K562 (cell line): Measurements from ENCODE around the gene DZIP1. TPM values are rescaled to one million over a fixed set of nuclear protein-coding genes. Genes with fewer than 3 reads are reported as not detected.

Experiments
- CEBPB ChIP-seq: fragments of 450-650 bp; IDR thresholded peaks from 2 replicates; pipeline ENCODE4 v1.6.1; 2016; ENCODE audit warnings: missing genetic modification characterization, missing compliant biosample characterization
- CHD1 ChIP-seq: fragments of 200-600 bp; sonication (generic); IDR thresholded peaks from one replicate; pipeline ENCODE4 v1.6.1; 2012; ENCODE audit warnings: mild to moderate bottlenecking, moderate library complexity, low read length, inconsistent platforms
- CREM ChIP-seq: IDR thresholded peaks from 2 replicates; pipeline ENCODE4 v1.6.1; 2014; ENCODE audit warnings: antibody characterized with exemption, low read depth
- EP300 ChIP-seq: IDR thresholded peaks from 2 replicates; pipeline ENCODE4 v1.6.1; 2012; ENCODE audit warnings: low read length, improper control_type of control experiment
- FOXK1 ChIP-seq: sonication (generic); formaldehyde crosslinking; IDR thresholded peaks from 2 replicates; pipeline ENCODE4 v1.8.0; 2022; ENCODE audit warnings: missing genetic modification reagents, mild to moderate bottlenecking, borderline replicate concordance
- FOXP1 ChIP-seq: sonication (generic); formaldehyde crosslinking; IDR thresholded peaks from 2 replicates; pipeline ENCODE4 v1.8.0; 2022; ENCODE audit warnings: mild to moderate bottlenecking, missing genetic modification reagents
- KDM4B ChIP-seq, 2 experiments: fragments of 450-650 bp in 1 of 2; sonication (generic) in 1 of 2; IDR thresholded peaks; 2 replicates each; pipeline ENCODE4 v1.6.1; 2016 to 2017; ENCODE audit warnings: borderline replicate concordance in 2 of 2, antibody characterized with exemption in 1 of 2, low read depth in 1 of 2, mild to moderate bottlenecking in 1 of 2
- MTF1 ChIP-seq: fragments of 250-450 bp; sonication (Bioruptor Pico); IDR thresholded peaks from 2 replicates; pipeline ENCODE4 v1.9.0; 2021; ENCODE audit warnings: moderate library complexity, mild to moderate bottlenecking, inconsistent platforms, borderline replicate concordance
- PHF20 ChIP-seq: fragments of 450-650 bp; IDR thresholded peaks from 2 replicates; pipeline ENCODE4 v1.6.1; 2018; ENCODE audit not compliant: partially characterized antibody
- POLR2AphosphoS5 ChIP-seq: IDR thresholded peaks from 2 replicates; pipeline ENCODE4 v1.6.1; 2011; ENCODE audit warnings: mild to moderate bottlenecking, low read depth, low read length, moderate library complexity; ENCODE audit not compliant: control insufficient read depth, insufficient read depth
- POU5F1 ChIP-seq: fragments of 150-350 bp; IDR thresholded peaks from 2 replicates; pipeline ENCODE4 v1.6.1; 2014; ENCODE audit warnings: borderline replicate concordance, low read length, low read depth, mild to moderate bottlenecking; ENCODE audit not compliant: partially characterized antibody
- SMARCA5 ChIP-seq: fragments of 450-650 bp; IDR thresholded peaks from 2 replicates; pipeline ENCODE4 v1.6.1; 2016
- TARDBP ChIP-seq: fragments of 450-650 bp; IDR thresholded peaks from 2 replicates; pipeline ENCODE4 v1.6.1; 2016
- U2AF1 ChIP-seq: fragments of 200-400 bp; formaldehyde crosslinking; optimal IDR thresholded peaks from 2 replicates; pipeline ENCODE3; 2017; ENCODE audit warnings: mild to moderate bottlenecking, low read depth, low read length, moderate library complexity
- ZBTB11 ChIP-seq, 3 experiments: fragments of 200-800 bp in 1 of 3; fragments of 250-450 bp in 1 of 3; fragments of 450-650 bp in 1 of 3; sonication (Bioruptor Pico) in 1 of 3; sonication (Bioruptor generic) in 1 of 3; formaldehyde crosslinking in 1 of 3; IDR thresholded peaks; 2 replicates each; pipeline versions ENCODE4 v1.6.1 to v1.8.0; 2016 to 2022; ENCODE audit warnings: mild to moderate bottlenecking in 2 of 3, missing genetic modification characterization in 2 of 3, missing compliant biosample characterization in 1 of 3, moderate library complexity in 1 of 3
- ZFP36 ChIP-seq: fragments of 150-350 bp; IDR thresholded peaks from 2 replicates; pipeline ENCODE4 v1.6.1; 2018; ENCODE audit warnings: low read length, low read depth; ENCODE audit not compliant: partially characterized antibody
- ZNF23 ChIP-seq: fragments of 250-450 bp; sonication (Bioruptor Pico); IDR thresholded peaks from 2 replicates; pipeline ENCODE4 v1.4.0; 2020; ENCODE audit warnings: mild to moderate bottlenecking
- ZNF324 ChIP-seq: fragments of 250-450 bp; sonication (Bioruptor Pico); IDR thresholded peaks from 2 replicates; pipeline ENCODE4 v1.4.0; 2020; ENCODE audit warnings: mild to moderate bottlenecking
- ZNF830 ChIP-seq: fragments of 250-450 bp; sonication (Bioruptor Pico); IDR thresholded peaks from 2 replicates; pipeline ENCODE4 v1.5.0; 2021; ENCODE audit warnings: mild to moderate bottlenecking
- polyA plus RNA-seq, 8 experiments: library from polyadenylated mRNA; depleted of rRNA in 4 of 8; stranded (reverse) in 5 of 8; unstranded in 3 of 8; fragments of >200 nt; fragmentation: Nextera tagmentation in 2 of 8; fragmentation: Illumina TruSeq in 1 of 8; extraction: Ambion mirVana in 2 of 8; extraction: Trizol in 1 of 8; gene quantifications; 2 replicates each; pipeline versions ENCODE4 v1.2.1 to v1.2.3, GENCODE V29; 2011 to 2014; ENCODE audit warnings: inconsistent platforms in 1 of 8, missing spikeins in 1 of 8
- total RNA-seq, 7 experiments: library from RNA; depleted of rRNA in 6 of 7; stranded (reverse); fragments of >200 nt in 6 of 7; fragmentation: Illumina TruSeq in 2 of 7; extraction: Trizol in 2 of 7; gene quantifications; 2 replicates each; pipeline versions ENCODE4 v1.2.1 to v1.2.3, GENCODE V29; 2011 to 2021; ENCODE audit warnings: low replicate concordance in 1 of 7
- TF ChIP-seq, protein P1 (sequence below): fragments of 450-650 bp; IDR thresholded peaks from 2 replicates; pipeline ENCODE4 v1.6.1; 2017; ENCODE audit warnings: antibody characterized with exemption, mild to moderate bottlenecking

Gene DZIP1
- total and polyA plus RNA-seq, 9 of the 15 experiments (the other 6 are each of a cell fraction or from before 2014, with no cell fraction given), result 0.07 TPM; not detected in 8

GRCh38 chr13:95676762-95677563 is 32.5 kb upstream of the DZIP1 start, which contains the start of gene DNAJC3 (continued):
- TF ChIP-seq ZNF830 (CRISPR knock-in tag) (no peak), POU5F1 (no peak), KDM4B (IDR thresholded peaks at IDR 0.05; ENCODE audit: borderline replicate concordance in 2 of 2, low read depth in 1 of 2) (no peak), ZNF23 (CRISPR knock-in tag) (no peak), ZFP36 (no peak), POLR2AphosphoS5 (peak; percentile 75), ZNF324 (CRISPR knock-in tag) (no peak), TARDBP (no peak), PHF20 (peak; percentile 39), CREM (peak; percentile 67; the same call in 1 of the 2 replicates), SMARCA5 (no peak), U2AF1 (peak; percentile 58), CHD1 (peak; percentile 53), ZBTB11 (CRISPR knock-in tag; IDR thresholded peaks at IDR 0.05) (no peak), MTF1 (CRISPR knock-in tag) (no peak), EP300 (no peak), CEBPB (tag) (no peak), FOXP1 (0 out of 2 replicates have a peak, but pooled peaks have one; percentile 24), FOXK1 (CRISPR knock-in tag) (no peak)
- TF ChIP-seq, protein P1, sequence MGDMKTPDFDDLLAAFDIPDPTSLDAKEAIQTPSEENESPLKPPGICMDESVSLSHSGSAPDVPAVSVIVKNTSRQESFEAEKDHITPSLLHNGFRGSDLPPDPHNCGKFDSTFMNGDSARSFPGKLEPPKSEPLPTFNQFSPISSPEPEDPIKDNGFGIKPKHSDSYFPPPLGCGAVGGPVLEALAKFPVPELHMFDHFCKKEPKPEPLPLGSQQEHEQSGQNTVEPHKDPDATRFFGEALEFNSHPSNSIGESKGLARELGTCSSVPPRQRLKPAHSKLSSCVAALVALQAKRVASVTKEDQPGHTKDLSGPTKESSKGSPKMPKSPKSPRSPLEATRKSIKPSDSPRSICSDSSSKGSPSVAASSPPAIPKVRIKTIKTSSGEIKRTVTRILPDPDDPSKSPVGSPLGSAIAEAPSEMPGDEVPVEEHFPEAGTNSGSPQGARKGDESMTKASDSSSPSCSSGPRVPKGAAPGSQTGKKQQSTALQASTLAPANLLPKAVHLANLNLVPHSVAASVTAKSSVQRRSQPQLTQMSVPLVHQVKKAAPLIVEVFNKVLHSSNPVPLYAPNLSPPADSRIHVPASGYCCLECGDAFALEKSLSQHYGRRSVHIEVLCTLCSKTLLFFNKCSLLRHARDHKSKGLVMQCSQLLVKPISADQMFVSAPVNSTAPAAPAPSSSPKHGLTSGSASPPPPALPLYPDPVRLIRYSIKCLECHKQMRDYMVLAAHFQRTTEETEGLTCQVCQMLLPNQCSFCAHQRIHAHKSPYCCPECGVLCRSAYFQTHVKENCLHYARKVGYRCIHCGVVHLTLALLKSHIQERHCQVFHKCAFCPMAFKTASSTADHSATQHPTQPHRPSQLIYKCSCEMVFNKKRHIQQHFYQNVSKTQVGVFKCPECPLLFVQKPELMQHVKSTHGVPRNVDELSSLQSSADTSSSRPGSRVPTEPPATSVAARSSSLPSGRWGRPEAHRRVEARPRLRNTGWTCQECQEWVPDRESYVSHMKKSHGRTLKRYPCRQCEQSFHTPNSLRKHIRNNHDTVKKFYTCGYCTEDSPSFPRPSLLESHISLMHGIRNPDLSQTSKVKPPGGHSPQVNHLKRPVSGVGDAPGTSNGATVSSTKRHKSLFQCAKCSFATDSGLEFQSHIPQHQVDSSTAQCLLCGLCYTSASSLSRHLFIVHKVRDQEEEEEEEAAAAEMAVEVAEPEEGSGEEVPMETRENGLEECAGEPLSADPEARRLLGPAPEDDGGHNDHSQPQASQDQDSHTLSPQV, result no peak
